ENCODE data around the gene C1QTNF4.
A peak's percentile ranks its signal among the peaks of the same experiment; 100 is the strongest.
"Not testable (repeated sequence)": the region's sequence is repeated elsewhere in the genome, so short reads cannot be mapped to it uniquely, and the experiment has no call there.

Gene C1QTNF4

DNA sequence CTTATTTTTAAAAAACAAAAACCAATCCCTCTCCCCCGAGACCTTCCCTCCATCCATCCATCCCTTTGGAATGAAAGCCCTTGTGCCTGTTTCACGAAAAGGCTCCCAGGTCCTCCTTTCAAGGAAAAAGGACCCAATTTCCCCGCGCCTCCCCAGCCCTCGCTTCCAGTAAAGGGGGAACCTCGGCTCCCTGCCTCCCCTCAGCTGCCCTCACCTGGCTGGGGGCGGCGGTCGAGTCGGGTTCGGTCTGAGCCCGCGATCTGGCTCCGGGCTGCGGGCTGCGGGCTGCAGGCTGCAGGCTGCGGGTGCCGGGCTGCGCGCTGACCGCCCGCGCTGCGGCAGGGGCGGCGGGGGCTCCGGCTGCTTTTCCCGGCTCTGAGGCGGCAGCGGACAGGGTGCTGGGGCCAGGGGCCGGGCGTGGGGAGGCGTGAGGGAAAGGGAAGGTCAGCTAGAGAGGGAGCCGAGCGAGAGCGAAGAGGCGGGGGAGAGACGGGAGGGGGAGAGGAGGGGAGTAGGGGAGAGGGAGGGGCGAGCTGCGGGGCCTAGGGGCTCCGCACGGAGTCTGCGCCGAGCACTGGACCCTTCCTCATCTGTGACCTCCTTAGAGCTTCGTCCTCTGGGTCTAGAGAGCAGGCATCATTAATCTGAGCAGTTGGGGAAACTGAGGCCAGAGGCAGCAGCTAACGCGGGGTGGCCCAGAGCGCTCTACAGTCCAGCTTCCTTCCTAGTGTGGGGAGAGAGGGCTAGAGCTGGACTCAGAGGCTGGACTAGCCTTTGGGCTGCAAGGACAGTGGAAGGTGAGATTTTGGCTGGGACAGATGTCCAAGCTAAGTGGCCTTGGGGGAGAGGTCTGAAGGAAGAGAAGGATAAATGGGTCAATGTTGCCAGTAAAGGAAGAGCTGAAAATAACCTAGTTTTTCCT is at the start of gene C1QTNF4:
C1QTNF4 (minus strand) TSS at position 478 of the 922 bp plus-strand sequence. CDS start 3,601 bp downstream, outside the sequence.
- DNase-seq (ENCODE audit: low spot score), result no peak

DNA sequence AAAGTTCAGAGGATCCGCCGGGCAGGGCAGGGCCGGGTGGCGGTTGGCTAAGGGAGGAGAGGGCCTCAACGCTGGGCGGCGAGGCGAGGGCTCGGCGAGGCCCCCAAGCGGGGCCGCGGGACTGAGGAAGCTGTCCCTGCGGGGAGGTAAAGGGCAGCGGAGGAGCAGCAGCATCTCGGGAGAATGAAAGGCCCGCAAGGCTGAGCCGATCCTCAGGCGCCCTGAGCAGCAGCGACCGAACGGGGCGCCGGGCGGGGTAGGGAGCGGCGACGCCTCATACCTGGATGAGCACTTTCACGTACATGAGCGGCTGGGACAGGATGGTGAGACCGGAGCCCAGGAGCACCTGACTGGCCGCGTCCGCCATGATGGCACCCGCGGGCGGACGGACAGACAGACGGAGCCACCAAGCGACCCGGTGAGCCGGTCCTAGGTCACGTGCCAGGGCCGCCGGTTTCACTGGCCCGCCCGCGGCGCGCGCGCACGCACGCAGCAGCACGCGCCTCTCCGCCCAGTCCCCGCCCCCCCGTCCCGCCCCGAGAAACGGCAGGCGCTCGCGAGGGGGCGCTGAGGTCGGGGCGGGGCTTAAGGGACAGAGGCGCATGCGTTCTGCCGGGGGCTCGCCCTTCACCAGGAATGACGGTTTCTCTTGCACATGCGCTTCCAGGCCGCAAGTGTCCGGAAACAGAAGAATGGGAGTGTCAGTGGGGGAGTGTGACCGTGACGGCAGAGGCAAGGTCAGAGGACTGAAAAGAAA is 48.1 kb upstream of the C1QTNF4 start, which contains the start of gene MTCH2:
MTCH2 (minus strand) TSS at position 461 of the 757 bp plus-strand sequence; CDS start at position 367, 94 bp downstream.
- DNase-seq (ENCODE audit: low spot score), result peak; percentile 96

DNA sequence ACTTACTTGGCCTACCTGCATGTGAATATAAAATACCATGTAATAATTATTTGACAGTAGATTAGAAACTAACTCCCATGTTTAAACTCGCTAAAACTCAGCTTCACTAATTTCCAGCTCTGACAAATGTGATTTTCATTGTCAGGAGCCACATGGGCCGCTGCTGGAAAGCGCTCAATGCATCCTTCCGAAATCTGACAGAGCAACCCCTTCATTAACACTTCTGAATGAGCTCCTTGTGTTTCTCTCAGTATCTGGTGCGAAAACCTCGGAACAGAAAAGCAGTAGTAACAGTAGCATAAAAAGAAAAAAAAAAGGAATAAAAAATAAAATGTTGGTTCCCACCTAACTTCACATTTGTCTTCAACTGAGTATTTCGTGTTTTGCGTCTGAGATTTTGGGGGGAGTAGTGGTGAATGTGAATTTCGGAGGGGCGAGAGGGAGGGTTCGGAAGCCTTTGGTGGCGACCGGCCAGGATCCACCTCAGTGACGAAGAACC is 47.4 kb upstream of the C1QTNF4 start:
- DNase-seq (ENCODE audit: low spot score), result peak; percentile 41

DNA sequence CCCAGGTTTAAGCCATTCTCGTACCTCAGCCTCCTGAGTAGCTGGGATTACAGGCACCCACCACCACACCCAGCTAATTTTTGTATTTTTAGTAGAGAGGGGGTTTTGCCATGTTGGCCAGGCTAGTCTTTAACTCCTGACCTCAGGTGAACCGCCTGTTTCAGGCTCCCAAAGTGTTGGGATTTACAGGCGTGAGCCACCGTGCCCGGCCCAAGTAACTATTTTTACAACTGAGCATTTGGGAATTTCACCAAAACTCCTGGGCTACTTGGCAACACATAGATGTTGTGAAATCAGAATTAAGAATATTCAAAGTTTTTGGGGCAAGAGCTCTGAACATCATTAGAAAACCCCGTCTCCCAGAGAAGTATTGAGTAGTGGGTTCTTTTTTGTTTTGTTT is 46.3 kb upstream of the C1QTNF4 start:
- DNase-seq (ENCODE audit: low spot score), result not testable (repeated sequence)

DNA sequence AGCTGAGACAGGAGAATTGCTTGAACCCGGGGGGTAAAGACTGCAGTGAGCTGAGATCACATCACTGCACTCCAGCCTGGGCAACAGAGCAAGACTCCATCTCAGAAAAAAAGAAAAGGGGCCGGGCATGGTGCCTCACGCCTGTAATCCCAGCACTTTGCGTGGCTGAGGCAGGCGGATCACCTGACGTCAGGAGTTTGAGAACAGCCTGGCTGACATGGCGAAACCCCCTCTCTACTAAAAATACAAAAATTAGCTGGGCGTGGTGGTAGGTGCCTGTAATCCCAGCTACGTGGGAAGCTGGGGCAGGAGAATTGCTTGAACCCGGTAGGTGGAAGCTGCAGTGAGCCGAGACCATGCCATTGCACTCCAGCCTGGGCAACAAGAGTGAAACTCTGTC is 42.1 kb upstream of the C1QTNF4 start:
- DNase-seq (ENCODE audit: low spot score), result not testable (repeated sequence)

DNA sequence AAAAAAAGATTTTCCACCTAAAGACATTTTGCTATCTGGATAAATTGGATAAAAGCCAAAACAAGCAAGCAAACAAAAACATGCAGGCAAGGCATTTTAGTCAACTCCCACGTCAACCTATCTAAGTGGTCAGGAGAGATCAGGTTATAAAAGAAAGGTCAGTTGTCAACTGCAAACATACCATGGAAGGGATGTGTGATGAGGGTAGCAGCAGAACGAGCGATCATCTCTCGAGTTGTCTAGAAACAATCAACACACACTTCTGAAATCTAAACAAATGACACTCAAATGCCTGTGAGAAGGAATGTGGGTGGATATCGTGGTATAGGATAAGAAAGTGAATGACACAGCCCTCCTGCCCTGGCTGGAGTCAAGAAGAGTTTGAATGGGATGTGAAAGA is 37.3 kb upstream of the C1QTNF4 start:
- DNase-seq (ENCODE audit: low spot score), result no peak

DNA sequence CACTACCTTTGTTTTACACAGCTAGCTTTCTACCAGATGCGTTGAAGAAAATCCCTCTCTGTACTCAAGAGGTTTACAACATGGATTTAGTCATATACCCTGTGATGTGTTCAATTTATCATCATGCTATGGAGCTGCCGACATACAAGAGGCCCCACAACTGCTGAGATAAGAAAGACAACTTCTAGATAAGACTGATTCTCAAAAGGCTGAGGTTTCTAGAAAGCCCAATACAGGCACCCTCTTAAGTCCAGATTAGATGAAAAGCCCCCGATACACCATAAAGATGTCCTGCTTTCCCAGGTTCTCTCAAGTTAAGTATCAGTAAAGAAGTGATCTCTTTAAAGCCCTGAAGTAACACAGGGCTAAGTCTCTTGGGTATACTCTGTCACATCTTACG is 33.8 kb upstream of the C1QTNF4 start:
- DNase-seq (ENCODE audit: low spot score), result no peak

DNA sequence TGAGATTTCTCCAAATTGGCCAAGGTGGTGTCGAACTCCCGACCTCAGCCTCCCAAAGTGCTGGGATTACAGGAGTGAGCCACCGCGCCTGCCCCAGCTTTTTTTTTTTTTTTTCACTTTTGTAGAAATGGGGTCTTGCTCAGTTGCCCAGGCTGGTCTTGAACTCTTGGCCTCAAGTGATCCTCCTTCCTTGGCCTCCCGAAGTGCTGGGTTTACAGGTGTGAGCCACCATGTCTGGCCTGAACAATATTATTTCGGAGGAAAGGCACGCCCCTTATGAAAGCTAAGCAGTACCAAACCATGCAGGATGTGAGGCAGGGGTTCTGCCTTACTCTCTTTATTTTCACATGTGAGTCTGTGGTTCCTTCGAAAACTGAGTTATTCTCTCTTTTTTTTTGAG is 32.0 kb upstream of the C1QTNF4 start:
- DNase-seq (ENCODE audit: low spot score), result no peak

DNA sequence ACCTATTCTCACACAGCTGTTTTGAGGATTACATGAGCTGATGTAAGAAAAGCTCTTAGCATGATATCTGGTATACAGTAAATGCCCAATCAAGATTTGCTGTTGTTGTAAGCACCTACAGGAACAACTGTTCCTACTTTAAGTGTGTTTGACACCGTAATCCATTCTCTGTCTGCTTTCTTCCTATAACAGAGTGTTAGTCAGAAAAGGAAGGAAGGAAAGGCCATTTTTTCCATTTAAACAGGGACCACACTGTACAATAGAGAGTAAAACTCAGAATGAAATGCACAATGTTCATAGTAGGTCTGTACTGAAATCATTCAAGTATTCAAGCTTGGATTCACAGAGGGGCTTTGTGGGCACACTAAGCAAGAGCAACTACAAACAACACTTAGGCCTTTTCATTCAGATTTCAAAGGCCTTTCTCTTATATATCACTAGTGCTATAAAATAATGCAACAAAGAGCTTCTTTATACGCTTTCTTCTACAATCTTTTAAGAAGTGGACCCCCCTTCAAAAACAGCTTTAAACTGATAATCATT is 26.7 kb upstream of the C1QTNF4 start:
- DNase-seq (ENCODE audit: low spot score), result no peak

DNA sequence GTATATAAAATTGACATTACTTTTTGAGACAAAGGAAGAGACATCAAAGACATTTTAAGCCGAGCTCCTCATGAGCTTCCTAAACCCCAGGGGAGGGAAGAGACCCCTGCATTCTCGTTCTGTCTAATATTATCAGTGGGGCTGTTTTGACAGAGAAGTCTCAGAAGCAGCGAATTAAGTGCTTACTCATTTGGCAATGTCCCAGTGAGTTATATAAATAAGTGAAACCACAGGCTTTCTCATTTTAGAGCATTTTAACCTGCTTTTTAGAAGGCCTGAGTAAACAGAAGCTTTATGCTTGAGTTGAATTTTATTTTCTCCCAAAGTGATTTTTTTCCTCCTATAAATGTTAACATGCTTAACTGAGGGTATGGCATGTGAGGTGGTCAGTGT is 23.2 kb upstream of the C1QTNF4 start:
- DNase-seq (ENCODE audit: low spot score), result no peak

DNA sequence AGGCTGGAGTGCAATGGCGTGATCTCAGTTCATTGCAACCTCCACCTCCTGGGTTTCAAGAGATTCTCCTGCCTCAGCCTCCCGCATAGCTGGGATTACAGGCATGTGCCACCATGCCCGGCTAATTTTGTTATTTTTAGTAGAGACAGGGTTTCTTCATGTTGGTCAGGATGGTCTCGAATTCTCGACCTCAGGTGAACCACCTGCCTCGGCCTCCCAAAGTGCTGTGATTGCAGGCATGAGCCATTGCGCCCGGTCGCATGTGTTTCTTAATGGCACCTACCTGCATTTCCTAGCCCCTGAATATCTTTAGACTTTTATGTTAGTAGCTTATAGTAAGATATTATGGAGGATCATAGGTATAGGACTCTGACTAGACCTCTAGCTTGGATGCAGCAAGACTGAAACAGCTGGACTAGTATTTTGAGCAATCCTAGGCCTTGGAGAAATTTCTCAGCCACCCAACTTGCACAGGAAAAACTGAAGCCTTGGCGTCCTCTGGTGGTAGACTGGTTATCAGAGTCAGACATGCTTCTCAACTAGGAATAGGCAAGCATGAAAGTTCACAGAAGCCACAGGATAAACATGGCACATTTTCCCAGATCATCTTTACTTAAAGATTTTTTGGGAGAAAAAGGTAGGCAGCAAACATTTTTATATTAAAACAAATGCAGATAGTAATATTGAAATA is 22.7 kb upstream of the C1QTNF4 start:
- peak; percentile 55 for DNase-seq (ENCODE audit: low spot score)

DNA sequence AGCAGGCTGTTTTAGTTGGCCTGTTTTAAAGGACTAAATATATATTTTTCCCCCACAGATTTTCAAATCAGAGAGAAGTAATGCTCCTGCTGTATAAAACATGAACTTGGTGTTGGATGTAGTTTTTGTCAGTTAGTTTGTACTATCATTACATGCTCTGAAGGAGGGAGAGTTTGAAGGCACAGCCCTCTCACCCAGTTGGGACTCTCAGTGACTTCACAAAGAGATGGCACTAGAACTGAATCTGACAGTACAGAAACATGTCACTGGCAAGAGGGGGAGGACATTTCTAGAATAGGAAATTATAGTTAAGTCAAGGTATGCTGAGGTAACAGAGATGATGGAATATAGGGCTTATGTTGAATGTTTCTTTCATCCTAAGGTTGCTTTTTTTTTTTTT is 21.0 kb upstream of the C1QTNF4 start:
- no peak for DNase-seq (ENCODE audit: low spot score)

DNA sequence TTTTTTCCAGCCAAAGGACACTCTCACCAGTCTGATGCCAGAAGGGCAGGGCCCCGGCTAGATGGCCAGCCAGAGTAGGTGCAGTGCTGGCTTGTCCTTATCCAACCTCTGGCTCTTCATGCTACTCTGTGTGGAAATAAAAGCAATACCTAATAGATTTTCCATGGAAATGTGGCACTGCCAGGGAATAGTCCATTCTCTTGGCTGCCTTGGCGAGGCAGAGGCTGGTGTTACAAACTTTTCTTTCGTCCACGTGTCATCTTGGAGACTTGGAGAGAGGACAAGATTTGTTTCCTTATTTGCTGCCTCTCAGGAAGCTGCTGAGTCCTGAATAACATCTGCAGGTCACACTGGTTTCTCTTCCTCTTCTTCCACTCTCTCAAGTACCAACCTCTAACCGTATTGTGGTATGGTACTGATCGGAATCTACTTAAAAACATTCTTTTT is 17.2 kb upstream of the C1QTNF4 start:
- no peak for DNase-seq (ENCODE audit: low spot score)

DNA sequence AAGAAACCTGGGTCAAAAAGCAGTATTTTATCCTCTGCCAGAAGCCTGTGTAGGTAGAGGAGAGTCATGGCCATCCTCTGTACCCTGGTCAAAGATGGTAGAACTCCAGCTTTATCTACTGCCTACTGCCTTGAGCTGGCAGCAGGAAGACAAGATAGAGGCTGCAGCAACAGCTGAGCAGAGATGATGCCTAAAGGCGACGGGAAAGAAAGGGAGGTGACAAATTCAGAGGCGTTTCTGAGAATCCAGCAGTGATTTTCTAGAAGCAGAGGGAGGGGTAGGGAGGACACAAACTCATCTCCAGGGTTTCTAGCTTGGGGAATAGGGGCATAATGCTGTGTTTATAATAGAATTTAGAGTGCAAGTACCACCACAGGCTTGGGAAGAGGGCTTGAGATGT is 15.5 kb upstream of the C1QTNF4 start:
- no peak for DNase-seq (ENCODE audit: low spot score)

DNA sequence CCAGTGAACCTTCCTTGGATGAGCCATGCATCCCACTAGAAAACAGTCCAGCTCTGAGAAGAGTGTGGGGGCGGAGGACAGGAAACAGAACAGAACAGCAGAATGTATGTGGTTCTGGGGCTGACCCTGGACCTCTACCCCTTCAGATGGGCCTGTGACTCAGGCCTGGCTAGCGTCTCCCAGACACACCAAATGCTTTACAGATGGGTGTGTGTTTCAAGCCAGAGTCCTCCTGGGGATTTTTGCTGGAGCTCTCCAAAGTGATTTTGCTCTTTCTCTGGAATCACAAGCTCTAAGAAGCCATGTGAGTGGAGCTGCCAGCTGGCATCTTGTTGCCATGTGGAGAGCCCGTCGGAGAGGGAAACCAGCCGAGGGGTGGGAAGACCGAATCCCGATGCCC is 13.2 kb upstream of the C1QTNF4 start:
- DNase-seq (ENCODE audit: low spot score), result no peak

DNA sequence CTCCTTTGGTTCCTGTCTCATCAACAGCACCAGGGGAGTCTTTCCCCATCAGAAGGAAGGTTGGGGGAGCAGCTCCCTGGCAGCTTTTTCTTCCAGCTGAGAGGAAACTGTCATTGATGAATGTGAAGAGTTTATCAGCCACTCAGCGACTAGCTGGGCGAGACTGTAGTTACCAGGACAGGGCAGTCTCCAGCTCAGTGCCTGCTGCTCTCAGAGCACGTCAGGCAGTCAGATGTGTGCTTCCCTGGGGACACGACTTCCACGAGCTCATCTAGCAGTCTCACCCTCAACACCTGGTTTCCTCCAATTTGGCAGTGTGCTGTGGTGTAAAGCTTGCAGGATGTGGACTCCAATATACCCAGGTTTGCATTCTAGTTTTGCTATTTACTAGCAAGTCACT is 12.5 kb upstream of the C1QTNF4 start:
- no peak for DNase-seq (ENCODE audit: low spot score)

DNA sequence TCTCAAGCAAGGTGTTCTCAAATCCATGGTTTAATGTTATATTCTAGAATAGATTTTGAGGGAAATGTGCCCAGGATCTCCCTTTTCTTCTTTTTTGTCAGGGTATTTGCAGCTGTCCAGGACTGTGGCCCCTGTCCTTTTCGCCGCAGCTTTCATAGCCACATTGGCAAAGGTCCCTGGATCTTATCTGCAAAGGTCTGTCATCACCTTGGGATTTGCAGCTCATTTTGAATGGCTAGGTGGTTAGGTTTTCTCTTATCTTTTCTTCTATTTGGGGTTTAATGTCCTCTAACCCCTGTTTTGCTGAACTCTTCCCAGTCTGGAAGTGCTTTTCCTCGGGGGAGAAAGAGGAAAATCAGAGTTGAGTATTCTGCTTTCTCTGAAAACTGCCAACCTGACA is 11.7 kb upstream of the C1QTNF4 start:
- no peak for DNase-seq (ENCODE audit: low spot score)

DNA sequence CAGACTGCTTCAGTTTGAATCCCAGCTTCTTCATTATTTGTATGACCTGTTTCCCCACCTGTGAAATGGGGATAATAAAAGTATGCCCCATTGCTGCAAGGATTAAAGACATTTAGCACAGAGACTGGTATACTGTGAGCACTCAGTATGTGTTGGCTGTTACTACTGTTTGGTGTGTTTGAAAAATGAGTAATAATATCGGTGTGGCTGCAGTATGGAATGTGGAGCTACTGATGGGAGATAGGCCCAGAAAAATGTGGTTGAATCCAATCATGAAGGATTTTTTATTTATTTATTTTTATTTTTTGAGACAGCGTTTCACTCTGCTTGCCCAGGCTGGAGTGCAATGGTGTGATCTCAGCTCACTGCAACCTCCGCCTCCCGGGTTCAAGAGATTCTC is 9.1 kb upstream of the C1QTNF4 start:
- no peak for DNase-seq (ENCODE audit: low spot score)

DNA sequence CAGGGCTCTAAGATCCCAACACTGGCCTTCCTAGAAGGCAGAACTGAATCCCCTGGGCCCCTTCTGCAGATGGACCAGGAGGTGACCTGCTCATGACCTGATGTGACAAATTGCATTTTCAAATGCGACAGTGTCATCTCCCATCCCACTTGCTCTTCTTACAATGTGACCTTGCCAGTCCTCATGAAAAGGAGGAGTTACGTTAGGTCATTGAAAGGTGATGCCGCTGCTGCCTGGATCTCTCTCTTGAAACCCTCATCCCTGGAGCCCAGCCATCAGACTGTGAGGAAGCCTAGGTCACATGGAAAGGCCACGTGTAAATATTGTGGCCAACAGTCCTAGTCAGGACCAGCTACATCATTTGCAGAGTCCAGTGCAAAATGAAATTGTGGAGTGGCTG is 5.7 kb upstream of the C1QTNF4 start:
- DNase-seq (ENCODE audit: low spot score), result no peak

DNA sequence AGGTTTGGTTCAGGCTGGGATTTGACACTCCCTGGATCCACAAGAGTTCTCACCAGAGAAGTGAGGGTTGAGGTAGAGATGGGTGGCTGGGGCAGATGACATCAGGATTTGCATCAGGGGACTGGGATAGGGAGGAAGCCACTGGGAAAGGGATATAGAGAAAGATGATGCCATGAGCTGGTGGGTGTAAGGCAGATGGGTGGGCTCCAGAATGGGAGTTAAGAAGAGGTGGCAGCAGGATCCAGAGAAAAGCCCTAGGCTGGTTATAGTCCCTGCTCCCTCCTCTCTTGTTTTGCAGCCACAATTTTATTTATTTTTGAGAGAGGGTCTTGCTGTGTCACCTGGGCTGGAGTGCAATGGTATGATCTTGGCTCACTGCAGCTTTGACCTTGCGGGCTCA is 1.8 kb upstream of the C1QTNF4 start:
- DNase-seq (ENCODE audit: low spot score), result no peak

DNA sequence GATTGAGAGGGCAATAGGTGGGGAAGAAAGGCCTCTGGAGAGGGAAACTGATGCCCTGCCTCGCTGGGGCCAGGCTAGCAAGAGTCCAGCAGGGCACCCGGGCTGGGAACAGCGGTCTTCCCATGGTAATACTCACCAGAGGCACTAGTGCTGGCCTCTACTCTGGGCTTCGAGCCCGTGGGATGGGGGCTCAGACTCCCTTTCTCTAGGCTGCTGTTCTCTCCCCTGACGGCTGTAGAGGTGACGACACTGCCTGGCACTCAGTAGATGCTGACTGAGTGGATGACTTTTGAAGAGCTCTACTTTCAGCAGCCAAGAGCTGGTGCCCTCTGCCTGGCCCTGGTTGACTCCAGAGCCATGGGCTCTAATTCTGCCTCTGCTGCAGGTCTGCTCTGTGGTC is 818 bp upstream of the C1QTNF4 start:
- no peak for DNase-seq (ENCODE audit: low spot score)

DNA sequence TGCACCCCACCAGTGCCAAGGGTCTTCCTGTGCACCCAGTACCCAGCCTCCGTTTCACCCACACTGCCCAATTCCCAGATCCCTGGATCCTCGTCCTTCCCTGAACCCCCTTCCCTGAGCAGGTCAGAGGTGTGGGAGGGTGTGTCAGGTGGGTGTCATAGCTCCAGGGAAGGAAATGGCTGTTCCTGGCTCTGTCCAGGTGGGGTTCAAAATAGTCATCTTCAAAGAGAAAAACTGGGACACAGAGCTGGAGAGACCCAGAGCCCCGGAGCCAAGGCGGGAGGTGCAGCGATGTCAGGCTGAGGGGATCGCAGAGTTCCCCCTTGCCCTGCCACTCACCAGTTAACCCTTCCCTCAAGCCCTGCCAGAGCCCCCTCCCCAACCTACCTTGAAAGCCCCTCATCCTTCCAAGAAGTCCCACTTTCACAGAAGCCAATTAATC is 698 bp downstream of the C1QTNF4 start:
- DNase-seq (ENCODE audit: low spot score), result no peak

Data from RKO (cell line).